Neural cell (in vitro differentiated cells): Measurements from ENCODE around the gene GDNF.

Source experiments
- EZH2 ChIP-seq: fragments of 200-600, 300-800 bp; shearing (Covaris generic), sonication (generic); IDR thresholded peaks from 2 replicates; pipeline ENCODE4 v1.6.1; 2014; ENCODE audit warnings: antibody characterized with exemption, low read length, borderline replicate concordance, mild to moderate bottlenecking; ENCODE audit not compliant: insufficient read depth, poor library complexity, severe bottlenecking
- POLR2AphosphoS5 ChIP-seq: IDR thresholded peaks from 2 replicates; pipeline ENCODE4 v1.6.1; 2012
- RAD21 ChIP-seq: fragments of 450-650 bp; conservative IDR thresholded peaks from 2 replicates; pipeline ENCODE4 v1.6.1; 2014; ENCODE audit warnings: antibody characterized with exemption, mild to moderate bottlenecking, moderate library complexity
- TAF1 ChIP-seq: IDR thresholded peaks from 2 replicates; pipeline ENCODE4 v1.6.1; 2012; ENCODE audit warnings: low read depth
- TF ChIP-seq, protein P1 (sequence below): fragments of 450-650 bp; IDR thresholded peaks from 2 replicates; pipeline ENCODE4 v1.5.1; 2014; ENCODE audit warnings: antibody characterized with exemption, mild to moderate bottlenecking, moderate library complexity; ENCODE audit not compliant: poor library complexity, severe bottlenecking
- TF ChIP-seq, protein P2 (sequence below): IDR thresholded peaks from 2 replicates; pipeline ENCODE4 v1.6.1; 2012; ENCODE audit warnings: borderline replicate concordance

DNA sequence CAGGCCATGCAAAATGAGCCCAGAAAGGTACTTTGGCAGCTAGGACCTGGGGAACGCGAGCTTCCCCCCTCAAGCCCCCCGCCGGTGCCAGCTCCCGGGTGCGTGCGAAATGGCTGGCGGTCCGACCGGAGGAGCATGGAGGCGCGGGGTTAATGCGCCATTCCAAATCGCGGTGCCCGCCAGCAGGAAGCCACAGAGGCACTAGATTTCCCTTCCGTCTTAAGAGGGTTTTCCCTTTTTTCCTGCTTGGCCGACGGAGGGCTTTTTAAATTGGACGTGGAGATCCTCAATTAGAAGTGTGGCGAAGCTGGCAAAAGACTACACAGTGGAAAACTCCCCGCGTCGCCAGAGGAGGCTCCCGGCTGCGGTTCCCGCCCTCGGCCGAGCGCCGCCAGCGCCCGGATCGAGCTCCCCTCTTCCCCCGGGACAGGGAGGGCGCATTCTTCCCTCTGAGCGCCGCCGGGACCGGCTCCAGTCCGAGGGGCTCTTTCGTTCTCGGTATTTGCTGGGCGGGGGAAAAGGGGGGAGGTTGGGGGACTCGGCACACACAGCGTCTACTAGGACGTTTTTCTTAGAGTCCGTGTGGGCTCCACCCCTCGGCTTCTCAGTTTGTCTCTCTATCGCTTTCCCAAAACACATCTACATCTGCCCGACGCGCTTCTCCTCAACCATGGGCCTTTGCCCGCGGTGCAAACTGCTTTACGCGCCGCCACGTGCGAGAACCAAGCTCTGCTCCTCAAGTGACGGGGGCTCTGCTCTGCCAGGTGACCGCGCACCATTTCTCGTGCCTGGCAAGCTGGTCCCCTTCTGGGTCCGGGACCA lies 3.0 kb downstream of the GDNF start:
- TF ChIP-seq, protein P1, sequence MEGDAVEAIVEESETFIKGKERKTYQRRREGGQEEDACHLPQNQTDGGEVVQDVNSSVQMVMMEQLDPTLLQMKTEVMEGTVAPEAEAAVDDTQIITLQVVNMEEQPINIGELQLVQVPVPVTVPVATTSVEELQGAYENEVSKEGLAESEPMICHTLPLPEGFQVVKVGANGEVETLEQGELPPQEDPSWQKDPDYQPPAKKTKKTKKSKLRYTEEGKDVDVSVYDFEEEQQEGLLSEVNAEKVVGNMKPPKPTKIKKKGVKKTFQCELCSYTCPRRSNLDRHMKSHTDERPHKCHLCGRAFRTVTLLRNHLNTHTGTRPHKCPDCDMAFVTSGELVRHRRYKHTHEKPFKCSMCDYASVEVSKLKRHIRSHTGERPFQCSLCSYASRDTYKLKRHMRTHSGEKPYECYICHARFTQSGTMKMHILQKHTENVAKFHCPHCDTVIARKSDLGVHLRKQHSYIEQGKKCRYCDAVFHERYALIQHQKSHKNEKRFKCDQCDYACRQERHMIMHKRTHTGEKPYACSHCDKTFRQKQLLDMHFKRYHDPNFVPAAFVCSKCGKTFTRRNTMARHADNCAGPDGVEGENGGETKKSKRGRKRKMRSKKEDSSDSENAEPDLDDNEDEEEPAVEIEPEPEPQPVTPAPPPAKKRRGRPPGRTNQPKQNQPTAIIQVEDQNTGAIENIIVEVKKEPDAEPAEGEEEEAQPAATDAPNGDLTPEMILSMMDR: no peak
- TF ChIP-seq TAF1: no peak
- no peak for TF ChIP-seq POLR2AphosphoS5
- TF ChIP-seq EZH2: peak; percentile 22
- no peak for TF ChIP-seq RAD21
- TF ChIP-seq, protein P2, sequence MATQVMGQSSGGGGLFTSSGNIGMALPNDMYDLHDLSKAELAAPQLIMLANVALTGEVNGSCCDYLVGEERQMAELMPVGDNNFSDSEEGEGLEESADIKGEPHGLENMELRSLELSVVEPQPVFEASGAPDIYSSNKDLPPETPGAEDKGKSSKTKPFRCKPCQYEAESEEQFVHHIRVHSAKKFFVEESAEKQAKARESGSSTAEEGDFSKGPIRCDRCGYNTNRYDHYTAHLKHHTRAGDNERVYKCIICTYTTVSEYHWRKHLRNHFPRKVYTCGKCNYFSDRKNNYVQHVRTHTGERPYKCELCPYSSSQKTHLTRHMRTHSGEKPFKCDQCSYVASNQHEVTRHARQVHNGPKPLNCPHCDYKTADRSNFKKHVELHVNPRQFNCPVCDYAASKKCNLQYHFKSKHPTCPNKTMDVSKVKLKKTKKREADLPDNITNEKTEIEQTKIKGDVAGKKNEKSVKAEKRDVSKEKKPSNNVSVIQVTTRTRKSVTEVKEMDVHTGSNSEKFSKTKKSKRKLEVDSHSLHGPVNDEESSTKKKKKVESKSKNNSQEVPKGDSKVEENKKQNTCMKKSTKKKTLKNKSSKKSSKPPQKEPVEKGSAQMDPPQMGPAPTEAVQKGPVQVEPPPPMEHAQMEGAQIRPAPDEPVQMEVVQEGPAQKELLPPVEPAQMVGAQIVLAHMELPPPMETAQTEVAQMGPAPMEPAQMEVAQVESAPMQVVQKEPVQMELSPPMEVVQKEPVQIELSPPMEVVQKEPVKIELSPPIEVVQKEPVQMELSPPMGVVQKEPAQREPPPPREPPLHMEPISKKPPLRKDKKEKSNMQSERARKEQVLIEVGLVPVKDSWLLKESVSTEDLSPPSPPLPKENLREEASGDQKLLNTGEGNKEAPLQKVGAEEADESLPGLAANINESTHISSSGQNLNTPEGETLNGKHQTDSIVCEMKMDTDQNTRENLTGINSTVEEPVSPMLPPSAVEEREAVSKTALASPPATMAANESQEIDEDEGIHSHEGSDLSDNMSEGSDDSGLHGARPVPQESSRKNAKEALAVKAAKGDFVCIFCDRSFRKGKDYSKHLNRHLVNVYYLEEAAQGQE: no peak
